ENCODE measurements around the gene NME3.

GRCh38 chr16:1775846-1776671, 4.7 kb upstream of the NME3 start:
- TF ChIP-seq POLR2A (IDR thresholded peaks at IDR 0.05; ENCODE audit: low read length) (no peak), GATA1 (IDR thresholded peaks at IDR 0.05; ENCODE audit: low read depth, low read length) (no peak)
